Esophagus muscularis mucosa (tissue), 4 donors: ENCODE data around the gene CLCN6. TPM values are rescaled to one million over a fixed set of nuclear protein-coding genes. Genes with fewer than 3 reads are reported as not detected.
A peak's percentile ranks its signal among the peaks of the same experiment; 100 is the strongest.

Experiments
- DNase-seq: peaks from one replicate; pipeline ENCODE4 v3.0.0-alpha.2; 2017; ENCODE audit errors: extremely low spot score
- H3K27ac ChIP-seq, 4 donors: fragments of 200-600 bp; sonication (generic); replicated peaks in 1 of 4; 1 replicate in 3 of 4; 2 replicates in 1 of 4; pipeline ENCODE4 v1.5.1; 2016 to 2019; ENCODE audit warnings: mild to moderate bottlenecking in 1 of 4
- H3K27me3 ChIP-seq, 4 donors: fragments of 200-600 bp; sonication (generic); one replicate each; pipeline versions ENCODE4 v1.5.1 to v1.6.0; 2016 to 2019
- H3K36me3 ChIP-seq, 4 donors: fragments of 200-600 bp; sonication (generic); one replicate each; pipeline ENCODE4 v1.5.1; 2016 to 2019
- H3K4me1 ChIP-seq, 4 donors: fragments of 200-600 bp; sonication (generic); one replicate each; pipeline ENCODE4 v1.5.1; 2016 to 2019
- H3K4me3 ChIP-seq, 4 donors: fragments of 200-600 bp; sonication (generic); 1 replicate in 2 of 4; 2 replicates in 2 of 4; pipeline ENCODE4 v1.5.1; 2016 to 2019; ENCODE audit warnings: mild to moderate bottlenecking in 4 of 4, moderate library complexity in 1 of 4
- H3K9me3 ChIP-seq, 4 donors: fragments of 200-600 bp; sonication (generic); 1 replicate in 3 of 4; 2 replicates in 1 of 4; pipeline ENCODE4 v1.5.1; 2016 to 2019
- CTCF ChIP-seq, 3 experiments: fragments of 200-600 bp in 2 of 3; fragments of 450-650 bp in 1 of 3; sonication (generic) in 2 of 3; IDR thresholded peaks; one replicate each; pipeline ENCODE4 v1.5.1; 2017 to 2019; ENCODE audit warnings: antibody characterized with exemption in 3 of 3, mild to moderate bottlenecking in 2 of 3, moderate library complexity in 1 of 3
- EP300 ChIP-seq: sonication (generic); formaldehyde crosslinking; IDR thresholded peaks from one replicate; pipeline ENCODE4 v1.6.1; 2017; ENCODE audit warnings: antibody characterized with exemption
- POLR2A ChIP-seq: fragments of 450-650 bp; IDR thresholded peaks from one replicate; pipeline ENCODE4 v1.6.1; 2017; ENCODE audit warnings: antibody characterized with exemption, moderate library complexity, mild to moderate bottlenecking, low read depth
- POLR2AphosphoS5 ChIP-seq, 2 donors: sonication (generic); formaldehyde crosslinking; IDR thresholded peaks; one replicate each; pipeline ENCODE4 v1.6.1; 2017; ENCODE audit warnings: antibody characterized with exemption in 2 of 2
- WGBS: methylation state at CpG from one replicate; pipeline ENCODE4 v1.1.5; 2018; 5-methylcytosine and 5-hydroxymethylcytosine counted together
- intact Hi-C: fragments of 100-400 bp; cut with DNase I; formaldehyde crosslinking; loops from one replicate; pipeline ENCODE4 v1.15.1; 2023
- total RNA-seq, 4 donors: library from RNA; depleted of rRNA; stranded (reverse); fragments of >200 nt; gene quantifications; one replicate each; pipeline versions ENCODE4 v1.1.0 to v1.2.1, GENCODE V29; 2016

Gene CLCN6
- total RNA-seq, 4 donors from 2014 or later = 12.5 to 19.7 (median 15.5) TPM

- Histone ChIP-seq H3K4me3 (no peak overlapping the region), H3K27me3 (peaks cover 0 to 40% (median 0%) of the 10 kb centered on the region in 4 donors), H3K27ac (no peak overlapping the region), H3K4me1 (peaks cover 0 to 34% (median 4%) of the 10 kb centered on the region in 4 donors), H3K36me3 (no peaks in the 10 kb centered on the region), H3K9me3 (no peaks in the 10 kb centered on the region)
- DNase-seq = no peak
- intact Hi-C loops = no loop called here
- WGBS = 89% methylated on average over 17 of the region's 19 CpGs
- TF ChIP-seq EP300 (peak; percentile 11), POLR2A (no peak), CTCF (IDR thresholded peaks at IDR 0.05) (no peak), POLR2AphosphoS5 (IDR thresholded peaks at IDR 0.05) (peak in 1 of 2 donors; percentile 22)
Measured at GRCh38 chr1:11886986-11887665, 81.1 kb downstream of the CLCN6 start.

GRCh38 chr1:11887666-11888007 lies 81.6 kb downstream of the CLCN6 start:
- no peak for DNase-seq
- Histone ChIP-seq H3K36me3 (no peaks in the 10 kb centered on the region), H3K4me3 (no peak overlapping the region), H3K9me3 (no peaks in the 10 kb centered on the region), H3K27ac (no peak overlapping the region), H3K4me1 (peaks cover 0 to 31% (median 4%) of the 10 kb centered on the region in 4 donors), H3K27me3 (peaks cover 0 to 40% (median 0%) of the 10 kb centered on the region in 4 donors)
- TF ChIP-seq CTCF (IDR thresholded peaks at IDR 0.05) (no peak), POLR2A (no peak), POLR2AphosphoS5 (IDR thresholded peaks at IDR 0.05) (no peak), EP300 (no peak)
- WGBS = 87% methylated on average over 6 of the region's 7 CpGs
- intact Hi-C loops = no loop called here

GRCh38 chr1:11888206-11888876 lies 82.3 kb downstream of the CLCN6 start:
- no peak for DNase-seq
- Histone ChIP-seq H3K27ac (no peak overlapping the region), H3K9me3 (no peaks in the 10 kb centered on the region), H3K27me3 (peaks cover 0 to 40% (median 0%) of the 10 kb centered on the region in 4 donors), H3K4me3 (no peak overlapping the region), H3K36me3 (no peaks in the 10 kb centered on the region), H3K4me1 (peaks cover 0 to 27% (median 2%) of the 10 kb centered on the region in 4 donors)
- intact Hi-C loops = no loop called here
- WGBS = 88% methylated on average over 13 of the region's 15 CpGs
- no peak for TF ChIP-seq CTCF (IDR thresholded peaks at IDR 0.05)
- no peak for TF ChIP-seq EP300
- no peak for TF ChIP-seq POLR2A
- no peak for TF ChIP-seq POLR2AphosphoS5 (IDR thresholded peaks at IDR 0.05)

GRCh38 chr1:11888877-11889208 lies 82.9 kb downstream of the CLCN6 start:
- Histone ChIP-seq H3K36me3 (no peaks in the 10 kb centered on the region), H3K4me3 (no peak overlapping the region), H3K9me3 (no peaks in the 10 kb centered on the region), H3K4me1 (peaks cover 0 to 26% (median 2%) of the 10 kb centered on the region in 4 donors), H3K27ac (no peak overlapping the region), H3K27me3 (peaks cover 0 to 35% (median 0%) of the 10 kb centered on the region in 4 donors)
- intact Hi-C loops = no loop called here
- TF ChIP-seq EP300 (no peak), POLR2AphosphoS5 (IDR thresholded peaks at IDR 0.05) (no peak), POLR2A (no peak), CTCF (IDR thresholded peaks at IDR 0.05) (no peak)
- no peak for DNase-seq
- WGBS = 86% methylated on average over 1 of the region's 3 CpGs
